Measurements from ENCODE around the gene GSG1L.

Gene GSG1L

DNA sequence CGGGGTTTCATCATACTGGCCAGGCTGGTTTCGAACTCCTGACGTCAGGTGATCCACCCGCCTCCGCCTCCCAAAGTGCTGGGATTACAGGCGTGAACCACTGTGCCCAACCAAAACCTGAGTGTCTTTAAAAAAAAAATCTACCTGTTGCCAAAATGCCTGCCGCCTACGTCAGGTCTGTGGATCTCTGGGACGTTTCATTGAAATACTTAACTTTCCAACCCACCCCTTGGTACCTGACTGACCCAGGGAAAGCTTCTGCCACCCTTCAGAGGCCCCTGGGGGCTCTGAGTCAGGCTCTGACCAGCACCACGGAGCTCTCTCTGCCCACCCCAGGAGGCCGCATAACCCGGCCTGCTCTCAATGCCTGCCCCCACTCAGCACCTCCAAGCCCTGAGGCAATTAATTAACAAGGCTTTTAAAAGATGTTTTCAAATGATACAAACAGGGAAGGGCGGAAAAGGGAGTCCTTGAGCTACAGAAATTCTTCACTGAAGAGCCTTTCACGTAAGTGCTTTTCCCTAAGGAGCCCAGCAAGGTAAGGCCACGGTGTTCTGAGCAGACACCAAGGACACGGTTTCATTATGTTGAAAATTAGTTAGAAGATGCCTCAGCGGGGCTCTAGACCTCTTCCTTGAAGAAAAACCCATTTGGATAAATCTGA, 29.3 kb upstream of the GSG1L start:
- no peak for DNase-seq (ENCODE audit: low read depth in 1 of 2, low spot score in 1 of 2)

DNA sequence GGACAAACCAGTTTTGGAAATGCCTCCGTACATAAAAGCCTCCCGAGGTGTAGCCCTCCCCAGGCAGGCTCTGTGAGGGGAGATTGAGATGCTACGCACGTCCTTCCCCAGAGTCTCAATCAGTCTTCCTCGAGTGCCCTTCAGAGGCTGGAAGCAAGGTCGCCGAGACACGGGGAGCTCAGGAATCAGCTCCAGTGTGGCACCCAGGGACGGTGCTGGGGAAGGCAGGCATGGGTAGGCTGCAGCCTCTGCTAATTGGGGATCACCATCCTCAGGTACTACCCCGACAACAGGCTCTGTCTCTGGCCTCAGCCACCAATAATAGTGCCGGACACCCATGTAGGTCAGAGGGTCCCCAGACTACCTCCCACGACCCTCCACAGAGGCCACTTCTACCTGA, 28.1 kb upstream of the GSG1L start:
- no peak for DNase-seq (ENCODE audit: low read depth in 1 of 2, low spot score in 1 of 2)

DNA sequence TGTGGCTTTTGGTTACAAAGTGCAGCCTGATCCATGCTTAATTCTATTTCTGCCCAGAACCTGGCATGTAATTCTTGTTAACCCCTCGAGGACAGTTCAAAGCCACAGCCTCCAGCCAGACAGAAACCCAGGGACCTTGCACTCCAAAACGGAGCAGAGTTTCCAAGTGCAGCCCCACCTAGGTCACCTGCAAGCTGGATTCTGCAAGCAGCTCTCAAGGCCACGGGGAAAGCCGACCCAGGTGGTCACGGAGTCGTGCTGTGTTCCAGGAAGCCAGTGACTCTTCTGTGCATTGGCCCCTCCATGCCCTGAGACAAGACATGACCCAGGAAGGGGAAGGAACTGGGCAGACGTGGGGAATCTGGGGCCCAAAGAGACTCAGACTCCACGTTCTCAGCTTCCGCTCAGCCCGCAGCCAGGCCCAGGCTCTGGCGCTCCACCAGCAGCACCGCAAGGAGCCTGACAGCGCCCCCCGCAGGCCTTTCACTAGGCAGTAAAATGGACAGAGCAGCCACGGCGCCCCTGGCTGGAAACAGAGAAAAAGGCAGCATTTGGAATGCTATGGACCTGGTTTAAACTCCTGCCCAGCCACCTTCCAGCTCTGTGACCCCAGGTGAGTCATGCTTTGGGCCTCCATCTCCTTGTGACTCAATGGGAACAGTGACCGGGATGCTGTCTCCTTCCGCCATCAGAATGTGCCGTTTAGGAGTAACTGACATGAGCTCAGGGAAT, 27.3 kb upstream of the GSG1L start:
- DNase-seq (ENCODE audit: low read depth in 1 of 2, low spot score in 1 of 2), result no peak

DNA sequence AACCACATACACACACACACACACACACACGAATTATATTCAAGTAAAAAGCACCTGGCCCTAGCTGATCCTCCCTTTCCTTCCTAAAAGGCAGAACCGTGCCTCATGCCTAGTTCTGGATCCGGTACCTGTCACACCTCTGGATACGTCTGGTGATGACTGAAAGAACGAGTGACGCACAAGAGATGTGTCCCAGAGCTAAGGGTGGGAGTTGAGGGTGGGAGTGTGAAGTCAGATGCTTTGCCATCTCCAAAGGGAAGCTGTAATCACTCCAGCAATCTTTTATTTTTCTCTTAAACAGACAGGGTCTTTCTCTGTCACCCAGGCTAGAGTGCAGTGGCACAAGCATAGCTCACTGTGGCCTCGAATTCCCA, 26.5 kb upstream of the GSG1L start:
- DNase-seq (ENCODE audit: low read depth in 1 of 2, low spot score in 1 of 2), result no peak

DNA sequence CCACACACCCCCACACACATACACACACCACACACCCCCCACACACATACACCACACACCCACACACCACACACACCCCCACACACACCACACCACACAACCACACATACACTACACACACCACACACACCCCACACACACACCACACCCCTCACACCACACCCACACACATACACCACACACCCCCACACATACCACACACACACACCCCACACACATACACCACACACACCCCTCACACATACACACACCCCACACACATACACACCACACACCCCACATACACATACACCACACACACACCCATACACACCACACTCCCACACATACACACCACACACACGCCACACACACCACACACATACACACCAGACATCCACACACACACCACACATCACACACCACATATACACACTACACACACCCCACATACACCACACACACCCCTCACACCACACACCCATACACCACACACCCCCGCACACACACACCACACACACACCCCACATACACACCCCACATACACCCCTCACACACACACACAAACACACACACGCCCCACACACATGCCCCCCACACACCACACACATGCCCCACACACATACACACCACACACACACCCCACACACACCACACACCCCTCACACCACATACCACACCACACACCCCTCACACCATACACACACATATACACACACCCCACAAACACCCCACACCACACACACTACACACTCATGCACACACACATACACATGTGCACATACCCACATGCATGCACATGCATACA, 25.9 kb upstream of the GSG1L start:
- DNase-seq (ENCODE audit: low read depth in 1 of 2, low spot score in 1 of 2), result no peak

DNA sequence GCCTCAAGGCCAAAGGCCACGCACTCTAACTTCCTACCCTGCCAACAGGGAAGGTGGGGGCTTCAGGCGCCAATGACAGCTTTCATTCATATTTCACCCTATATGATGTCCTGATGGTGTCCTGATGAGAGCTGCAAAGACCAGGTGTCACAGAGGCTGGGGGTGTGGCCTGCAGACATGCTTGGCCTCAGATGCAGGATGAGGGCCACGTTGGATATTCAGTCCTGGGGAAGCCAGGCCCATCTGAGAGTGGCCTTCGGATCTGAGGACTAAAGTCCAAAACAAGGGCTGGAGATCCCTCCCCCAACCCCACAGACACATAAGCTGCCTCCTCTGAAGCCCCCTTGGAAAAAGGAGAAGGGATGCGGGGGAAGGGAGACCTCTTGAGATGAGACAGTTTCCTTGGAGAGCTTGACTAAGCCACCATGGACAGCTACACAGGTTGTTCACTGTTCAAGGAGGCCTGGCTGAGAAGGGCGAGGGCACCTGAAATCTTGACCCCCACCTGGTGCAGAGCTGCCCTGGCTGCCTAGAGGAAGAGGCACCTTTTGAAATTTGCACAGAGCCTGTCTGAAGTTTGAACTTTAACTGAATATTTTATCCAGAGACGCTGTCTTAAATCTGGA, 24.3 kb upstream of the GSG1L start:
- DNase-seq (ENCODE audit: low read depth in 1 of 2, low spot score in 1 of 2), result no peak

DNA sequence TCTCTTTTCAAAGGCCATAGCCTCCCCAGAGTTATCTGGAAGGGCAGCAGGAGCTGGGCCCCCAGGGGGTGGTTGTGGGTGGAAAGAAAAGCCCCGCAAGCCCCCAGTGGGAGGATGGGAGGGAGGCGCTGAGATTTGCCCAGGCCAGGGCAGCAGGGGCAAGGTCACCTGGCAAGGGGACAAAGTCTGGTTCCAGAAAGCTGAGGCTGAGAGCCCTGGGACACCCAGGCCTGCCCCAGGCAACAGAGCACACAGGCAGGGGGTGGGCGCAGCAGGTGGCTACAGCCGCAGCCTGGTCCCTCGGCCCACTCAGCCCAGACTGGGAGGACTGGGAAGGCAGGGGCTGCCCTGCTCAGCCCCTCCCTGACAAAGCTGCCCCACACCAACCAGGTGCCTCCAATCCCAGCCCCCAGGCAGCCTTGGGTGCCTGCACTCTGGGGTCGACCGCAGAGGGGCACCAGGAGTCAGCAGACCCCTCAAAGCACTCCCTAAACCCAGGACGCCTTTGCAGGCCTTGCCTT, 23.7 kb upstream of the GSG1L start:
- DNase-seq (ENCODE audit: low read depth in 1 of 2, low spot score in 1 of 2), result no peak

DNA sequence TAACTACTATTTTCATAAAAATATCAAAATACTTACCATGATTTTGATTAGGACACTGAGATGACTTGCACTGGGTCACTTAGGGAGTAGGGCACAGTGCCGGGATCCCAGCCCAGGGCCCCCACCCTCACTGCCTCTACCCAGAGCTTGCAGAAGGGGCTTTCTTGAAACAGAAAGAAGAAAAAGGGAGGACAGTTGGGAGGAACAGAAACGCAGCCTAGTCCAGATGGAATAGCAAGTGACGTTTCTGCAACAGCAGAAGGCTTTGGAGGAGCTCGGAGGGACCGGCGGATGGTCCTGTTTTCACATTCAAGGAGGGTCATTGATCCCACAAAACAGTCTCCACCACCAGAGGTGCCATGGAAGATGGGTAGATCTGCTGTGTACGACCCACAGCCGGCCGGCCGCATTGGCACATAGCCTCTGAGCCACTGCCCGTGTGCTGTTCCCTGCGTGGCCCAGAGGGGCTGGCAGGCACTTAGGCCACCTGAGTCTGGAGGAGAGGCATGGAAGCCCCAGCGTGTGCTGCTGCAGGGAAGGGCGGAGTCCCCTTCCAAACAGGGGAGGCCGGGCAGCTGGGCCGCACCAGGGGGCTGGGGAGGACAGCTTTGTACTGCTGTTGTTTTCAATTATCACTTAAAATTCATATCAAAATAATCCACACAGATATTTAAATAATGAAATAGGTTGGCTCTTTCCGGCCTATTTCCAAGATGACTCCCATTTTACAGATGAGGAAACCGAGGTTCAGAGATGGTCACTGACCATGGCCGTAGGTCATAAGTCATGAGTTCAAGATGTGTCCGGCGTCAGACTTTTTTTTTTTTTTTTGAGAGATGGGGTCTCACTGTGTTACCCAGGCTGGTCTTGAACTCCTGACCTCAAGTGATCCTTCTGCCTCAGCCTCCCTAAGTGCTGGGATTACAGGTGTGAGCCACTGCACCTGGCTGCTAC, 22.9 kb upstream of the GSG1L start:
- DNase-seq (ENCODE audit: low read depth in 1 of 2, low spot score in 1 of 2), result no peak

DNA sequence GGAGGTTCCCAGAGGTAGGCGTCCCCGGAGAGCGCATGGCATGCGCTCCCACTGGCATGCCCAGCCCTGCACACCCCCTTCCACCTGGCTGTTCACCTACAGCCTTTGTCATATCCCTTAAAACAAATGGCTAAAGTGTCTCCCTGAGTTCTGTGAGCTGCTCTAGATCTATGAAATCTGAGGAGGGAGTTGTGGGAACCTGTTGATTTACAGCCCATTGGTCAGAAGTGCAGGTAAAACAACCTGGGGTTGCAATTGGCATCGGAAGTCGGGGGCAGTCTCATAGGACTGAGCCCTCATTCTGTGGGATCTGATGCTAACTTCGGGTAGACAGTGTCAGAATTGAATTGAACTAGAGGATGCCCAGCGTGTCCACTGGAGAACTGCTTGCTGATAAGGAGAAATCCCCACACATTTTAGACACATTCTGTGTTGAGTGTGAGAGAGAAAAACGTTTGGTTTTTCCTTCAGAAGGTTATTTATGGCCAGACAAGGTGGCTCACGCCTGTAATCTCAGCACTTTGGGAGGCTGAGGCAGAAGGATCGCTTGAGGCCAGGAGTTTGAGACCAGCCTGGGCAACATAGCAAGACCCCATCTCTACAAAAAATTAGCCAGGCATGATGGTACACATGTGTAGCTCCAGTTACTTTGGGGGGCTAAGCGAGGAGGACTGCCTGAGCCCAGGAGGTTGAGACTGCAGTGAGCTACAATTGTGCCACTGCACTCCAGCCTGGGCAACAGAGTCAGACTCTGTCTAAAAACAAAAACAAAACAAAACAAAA, 22.1 kb upstream of the GSG1L start:
- DNase-seq (ENCODE audit: low read depth in 1 of 2, low spot score in 1 of 2), result no peak

DNA sequence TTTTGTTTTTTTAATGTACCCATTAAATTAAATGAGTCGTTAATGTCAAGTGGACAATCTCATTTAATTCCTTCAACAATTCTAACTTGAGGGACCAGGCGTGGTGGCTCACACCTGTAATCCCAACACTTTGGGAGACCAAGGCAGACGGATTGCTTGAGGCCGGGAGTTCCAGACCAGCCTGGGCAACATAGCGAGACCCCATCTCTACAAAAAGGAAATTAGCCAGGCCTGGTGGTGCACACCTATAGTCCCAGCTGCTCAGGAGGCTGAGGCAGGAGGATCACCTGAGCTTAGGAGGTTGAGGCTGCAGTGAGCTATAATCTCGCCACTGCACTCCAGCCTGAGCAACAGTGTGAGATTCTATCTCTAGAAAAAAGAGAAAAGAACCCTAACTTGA, 20.7 kb upstream of the GSG1L start:
- no peak for DNase-seq (ENCODE audit: low read depth in 1 of 2, low spot score in 1 of 2)

DNA sequence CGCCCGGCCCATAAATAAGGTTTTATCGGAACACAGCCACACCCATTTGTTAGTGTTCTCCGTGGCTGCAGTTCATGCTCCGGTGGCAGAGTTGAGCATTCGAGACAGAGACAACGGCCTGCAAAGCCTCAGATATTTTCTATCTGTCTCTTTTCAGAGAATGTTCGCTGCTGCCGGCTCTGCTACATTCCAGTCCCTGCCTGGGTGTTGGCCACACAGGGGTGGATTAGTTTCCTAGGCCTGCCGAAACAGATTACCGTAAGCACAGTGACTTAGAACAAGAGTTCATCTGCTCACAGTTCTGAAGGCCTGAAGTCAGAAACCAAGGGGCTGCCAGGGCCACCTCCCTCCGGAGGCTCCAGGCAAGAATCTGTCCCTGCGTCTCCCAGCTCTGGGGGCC, 19.1 kb upstream of the GSG1L start:
- DNase-seq (ENCODE audit: low read depth in 1 of 2, low spot score in 1 of 2), result no peak

DNA sequence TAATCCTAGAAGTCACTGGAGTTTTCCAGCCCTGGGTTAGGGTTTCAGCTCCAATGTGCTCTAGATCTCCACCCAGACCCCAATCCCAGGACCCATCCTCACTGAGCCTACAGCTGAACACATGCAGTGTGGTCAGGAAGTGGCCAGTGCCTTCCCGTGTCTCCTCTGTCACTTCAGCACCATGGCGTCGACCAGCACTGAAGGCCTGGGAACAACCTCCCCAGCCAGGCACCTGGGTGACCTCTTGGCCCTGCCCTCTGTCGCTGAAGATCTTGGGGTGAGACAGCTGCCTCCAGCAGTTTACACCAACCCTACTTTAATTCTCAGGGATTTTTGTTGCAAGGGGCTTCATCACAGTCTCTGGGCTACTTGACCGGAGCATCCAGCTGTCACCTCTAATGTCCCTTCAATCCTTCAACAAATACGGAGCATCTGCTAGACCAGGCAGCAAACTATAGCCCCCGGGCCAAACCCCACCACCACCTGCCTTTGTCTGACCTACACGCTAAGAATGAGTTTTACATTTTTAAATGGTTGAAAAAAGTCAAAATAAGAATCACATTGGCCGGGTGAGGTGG, 18.0 kb upstream of the GSG1L start:
- no peak for DNase-seq (ENCODE audit: low read depth in 1 of 2, low spot score in 1 of 2)

DNA sequence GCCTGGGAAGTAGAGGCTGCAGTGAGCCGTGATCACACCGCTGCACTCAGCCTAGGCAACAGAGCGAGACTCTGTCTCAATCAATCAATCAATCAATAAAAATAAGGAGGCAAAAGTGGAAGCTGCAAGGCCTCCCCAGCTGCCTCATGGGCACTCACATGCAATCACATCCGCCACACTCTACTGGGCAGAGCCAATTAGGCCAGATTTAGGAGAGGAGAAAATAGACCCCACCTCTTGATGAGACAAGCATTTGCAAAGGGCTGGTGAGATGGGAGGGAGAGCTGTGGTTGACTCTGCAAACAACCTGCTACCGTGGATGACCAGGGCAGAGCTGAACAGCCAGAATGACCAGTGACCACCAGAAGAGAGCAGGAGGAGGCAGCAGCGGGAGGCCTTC, 14.7 kb upstream of the GSG1L start:
- DNase-seq (ENCODE audit: low read depth in 1 of 2, low spot score in 1 of 2), result no peak

DNA sequence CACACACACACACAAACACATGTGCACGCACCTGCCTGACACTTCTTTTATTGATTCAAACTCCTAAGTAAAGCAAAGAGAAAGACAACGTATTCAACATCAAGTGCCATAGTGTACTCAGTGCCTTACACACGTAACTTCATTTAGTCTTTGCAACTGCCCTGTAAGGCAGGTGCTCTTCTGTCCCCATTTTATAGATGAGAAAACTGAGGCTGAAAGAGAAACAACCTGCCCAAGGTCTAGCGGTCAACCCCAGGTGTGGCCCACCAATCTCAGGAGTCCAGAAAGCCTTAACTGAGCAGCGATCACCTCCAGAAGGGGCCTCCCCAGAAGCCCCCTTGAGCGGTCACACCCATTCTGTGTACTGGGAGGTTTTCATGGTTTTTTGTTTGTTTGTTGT, 10.3 kb upstream of the GSG1L start:
- DNase-seq (ENCODE audit: low read depth in 1 of 2, low spot score in 1 of 2), result no peak

DNA sequence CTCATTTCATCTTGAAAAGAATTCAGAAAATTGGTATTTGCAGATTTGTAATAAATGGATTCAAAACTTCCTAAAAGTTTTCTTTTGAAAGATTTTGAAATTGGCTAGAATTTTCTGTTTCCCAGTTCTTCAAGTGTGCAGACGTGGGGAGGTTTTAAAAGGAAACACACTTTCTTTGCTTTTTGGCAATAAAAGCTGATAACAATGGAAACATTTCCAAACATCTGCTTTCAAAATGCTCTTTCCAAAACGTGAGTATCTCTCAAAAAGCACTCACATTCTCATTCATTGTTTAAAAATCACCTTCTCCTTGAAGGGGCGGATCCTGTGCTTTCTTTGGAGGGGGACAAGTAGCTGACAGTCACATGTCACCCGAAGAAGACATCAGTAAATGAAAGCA, 8.6 kb upstream of the GSG1L start:
- no peak for DNase-seq (ENCODE audit: low read depth in 1 of 2, low spot score in 1 of 2)

DNA sequence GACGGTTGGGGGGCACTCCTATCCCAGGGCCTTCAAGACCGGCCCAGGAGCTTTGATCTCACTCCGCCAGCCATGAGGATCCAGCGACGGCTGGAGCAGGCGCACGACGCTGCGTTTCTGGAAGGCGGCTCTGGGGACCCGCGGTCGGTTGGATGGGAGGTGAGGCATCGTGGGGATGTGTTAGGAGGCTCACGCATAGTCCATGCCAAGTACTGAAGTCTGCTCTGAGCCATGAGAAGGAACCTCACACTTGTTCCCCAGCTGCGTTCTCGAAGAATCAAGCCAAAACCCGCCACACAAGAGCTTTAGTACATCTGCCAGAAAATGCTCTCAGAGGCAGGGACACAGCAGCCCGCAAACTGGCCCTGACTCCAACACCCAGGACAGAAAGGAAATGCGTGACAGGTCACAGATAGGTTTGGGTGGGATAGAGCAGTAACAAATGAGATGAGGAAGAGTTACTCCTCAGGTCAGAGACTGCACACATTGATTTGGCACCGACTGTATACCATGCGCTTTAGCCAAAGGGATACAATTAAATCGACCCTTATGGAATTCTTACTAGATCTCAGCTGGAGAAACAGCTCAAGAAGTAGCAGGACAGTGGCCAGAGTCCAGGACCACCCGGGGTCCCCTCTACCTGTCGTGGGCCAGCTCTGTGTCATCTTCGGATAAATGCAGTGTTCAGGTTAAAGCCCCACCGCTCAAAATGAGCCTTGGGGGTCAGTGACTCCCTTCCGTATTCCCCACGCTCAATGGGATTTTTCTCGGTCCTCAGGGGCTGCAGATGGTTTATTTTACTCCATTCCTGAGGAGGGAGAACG, 6.7 kb upstream of the GSG1L start:
- DNase-seq (ENCODE audit: low read depth in 1 of 2, low spot score in 1 of 2), result no peak

DNA sequence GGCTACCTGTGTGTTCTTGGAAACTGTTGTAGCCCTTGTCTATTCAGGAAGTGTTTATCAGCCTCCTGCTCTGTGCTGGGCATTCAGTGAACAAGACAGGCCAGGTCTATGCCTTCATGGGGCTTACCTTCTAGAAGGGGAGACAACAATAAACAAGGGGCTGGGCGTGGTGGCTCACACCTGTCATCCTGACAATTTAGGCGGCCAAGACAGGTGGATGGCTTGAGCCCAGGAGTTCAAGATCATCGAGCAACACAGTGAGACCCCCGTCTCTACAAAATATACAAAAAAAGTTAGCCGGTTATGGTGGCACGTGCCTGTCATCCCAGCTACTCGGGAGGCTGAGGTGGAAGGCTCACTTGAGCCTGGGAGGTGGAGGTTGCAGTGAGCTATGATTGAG, 5.5 kb upstream of the GSG1L start:
- DNase-seq (ENCODE audit: low read depth in 1 of 2, low spot score in 1 of 2), result no peak

DNA sequence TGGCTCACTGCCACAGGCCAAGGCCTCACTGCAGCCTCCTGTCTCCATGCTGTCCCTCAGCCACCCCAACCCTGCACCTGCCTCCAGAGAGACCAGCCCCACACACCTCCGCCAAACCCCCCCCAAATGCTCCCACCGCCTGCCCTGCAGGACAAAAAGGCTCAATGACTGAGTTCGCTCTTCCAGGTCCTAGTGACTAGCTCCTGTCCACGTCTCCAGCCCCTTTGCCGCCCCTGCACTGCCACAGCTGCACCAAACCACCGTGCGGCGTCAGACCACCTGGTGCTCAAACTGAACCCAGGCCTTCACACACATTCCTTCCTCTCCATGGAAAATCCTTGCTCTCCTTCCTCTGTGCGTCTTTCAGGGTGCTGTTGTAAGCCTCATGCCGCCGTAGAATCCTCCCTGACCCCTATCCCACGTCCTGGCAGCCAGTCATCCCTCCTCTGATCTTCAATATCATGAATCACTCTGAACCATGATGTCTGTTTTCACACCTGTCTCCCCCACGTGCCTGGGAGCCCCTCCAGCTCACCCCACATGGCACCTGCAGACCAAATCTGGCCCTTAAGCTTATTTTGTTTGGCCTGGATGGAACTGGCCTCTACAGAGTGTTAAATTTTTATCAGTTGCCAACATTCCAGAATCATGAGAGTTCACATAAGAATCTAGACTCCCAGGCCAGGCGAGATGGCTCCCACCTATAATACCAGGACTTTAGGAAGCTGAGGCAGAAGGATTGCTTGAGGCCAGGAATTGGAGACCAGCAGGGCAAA, 4.3 kb upstream of the GSG1L start:
- DNase-seq (ENCODE audit: low read depth in 1 of 2, low spot score in 1 of 2), result no peak
